NCI-H2081 treated with DMSO at 0.1 percent for 48 hours (cell line): Measurements from ENCODE around the gene FAM241A.
"Not testable (repeated sequence)": the region's sequence is repeated elsewhere in the genome, so short reads cannot be mapped to it uniquely, and the experiment has no call there.

Experiments
- DNase-seq: peaks from one replicate; lab custom pipeline; 2025; lab: John Stamatoyannopoulos, UW

FAM241A gene

DNA sequence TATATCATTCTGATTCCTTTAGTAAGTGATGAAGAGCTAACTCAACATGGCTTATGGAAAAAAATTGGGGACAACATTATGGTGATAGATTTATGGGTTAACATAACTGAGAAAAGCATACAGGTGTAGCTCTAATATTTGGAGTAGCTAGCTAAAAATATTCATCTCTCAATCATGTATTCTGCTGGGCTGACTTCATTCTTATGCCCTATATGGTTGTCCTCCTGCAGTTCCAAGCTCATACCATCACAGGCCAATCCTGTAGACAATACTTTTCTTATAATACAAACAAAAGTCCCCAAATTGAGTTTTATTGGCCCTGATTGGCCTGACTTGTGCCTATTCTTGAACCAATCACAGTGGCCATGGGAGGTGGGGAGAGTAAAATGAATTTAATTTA is 6.7 kb upstream of the FAM241A start:
- DNase-seq: no peak

DNA sequence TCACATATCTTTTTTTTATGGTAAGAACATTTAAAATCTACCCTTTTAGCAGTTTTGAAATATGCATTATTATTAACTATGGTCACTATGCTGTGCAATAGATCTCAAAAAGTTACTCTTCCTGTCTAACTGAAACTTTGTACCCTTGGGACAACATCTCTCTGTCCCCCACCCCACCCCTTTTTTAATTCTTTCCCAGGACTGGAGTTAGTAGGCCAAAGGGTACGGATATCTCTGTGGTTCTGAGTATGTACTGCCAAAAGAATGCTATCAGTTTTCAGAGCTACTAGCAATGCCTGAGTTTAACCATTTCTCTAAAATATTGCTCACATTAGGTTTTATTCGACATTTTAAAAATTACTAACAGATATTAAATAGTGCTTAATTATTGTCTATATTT is 4.7 kb upstream of the FAM241A start:
- DNase-seq: no peak

DNA sequence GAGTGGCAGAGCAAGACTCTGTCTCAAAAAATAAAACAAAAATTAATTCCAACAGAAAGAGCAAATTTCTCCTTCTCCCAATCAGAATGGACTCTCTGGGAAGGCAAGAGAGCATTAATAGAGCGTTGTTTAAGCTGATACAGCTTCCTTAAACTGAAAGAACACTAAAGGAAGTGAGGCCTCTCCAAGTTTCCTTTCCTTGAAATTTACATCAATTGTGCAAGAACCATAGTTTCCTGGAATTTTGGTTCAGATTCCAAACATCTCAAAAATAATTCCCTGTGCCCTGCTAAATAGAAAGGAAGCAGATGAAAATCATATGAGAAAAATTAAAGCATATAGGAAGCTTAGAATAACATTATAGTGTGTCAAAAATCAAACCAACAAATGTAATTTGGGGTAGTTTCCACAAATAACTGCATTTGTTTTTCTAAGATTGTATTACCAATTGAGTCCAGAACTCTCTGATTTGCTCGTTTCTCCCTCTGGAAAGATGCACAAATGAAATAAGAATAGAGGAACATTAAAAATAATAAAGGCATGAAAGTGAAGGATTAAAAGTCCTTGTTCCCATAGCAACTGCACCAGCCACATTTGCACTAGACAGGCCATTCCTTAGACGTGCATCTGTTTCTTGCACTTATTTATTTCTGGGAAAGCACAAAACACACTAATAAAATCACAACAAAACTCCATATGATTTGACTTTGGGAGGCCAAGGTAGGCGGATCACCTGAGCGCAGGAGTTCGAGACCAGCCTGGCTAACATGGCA is 3.7 kb upstream of the FAM241A start:
- DNase-seq: no peak

DNA sequence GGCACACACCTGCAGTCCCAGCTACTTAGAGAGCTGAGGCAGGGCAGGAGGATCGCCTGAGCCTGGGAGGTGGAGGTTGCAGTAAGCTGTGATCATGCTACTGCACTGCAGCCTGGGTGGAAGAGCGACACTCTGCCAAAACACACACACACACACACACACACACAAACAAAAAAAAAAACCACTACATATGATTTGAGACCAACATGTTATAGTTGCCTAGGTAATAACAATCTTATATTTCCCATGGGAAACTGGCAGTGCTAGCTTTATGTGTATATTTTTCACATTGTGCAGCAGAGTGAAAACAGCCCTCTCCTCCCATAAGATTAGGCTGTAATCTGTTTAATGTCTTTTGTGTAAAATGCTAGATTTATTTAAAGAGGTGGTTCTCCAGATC is 3.1 kb upstream of the FAM241A start:
- no peak for DNase-seq

DNA sequence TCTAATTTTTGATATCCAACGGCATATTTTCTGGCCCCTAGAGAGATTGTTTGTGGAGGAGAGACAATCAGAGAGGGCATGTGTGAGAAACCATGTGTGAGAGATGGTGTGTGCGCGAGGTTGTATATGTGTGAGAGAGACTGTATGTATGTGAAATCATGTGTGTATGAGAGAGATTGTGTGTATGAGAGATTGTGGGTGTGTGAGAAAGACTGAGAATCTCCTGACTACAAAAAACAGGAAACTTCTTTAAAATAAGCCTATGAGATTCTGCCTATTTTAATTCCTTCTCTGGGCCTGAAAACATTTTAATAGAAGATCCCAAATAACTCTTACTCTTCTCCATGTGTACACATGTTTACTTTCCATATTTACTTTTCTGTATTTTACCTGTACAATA is 1.5 kb upstream of the FAM241A start:
- DNase-seq: no peak

DNA sequence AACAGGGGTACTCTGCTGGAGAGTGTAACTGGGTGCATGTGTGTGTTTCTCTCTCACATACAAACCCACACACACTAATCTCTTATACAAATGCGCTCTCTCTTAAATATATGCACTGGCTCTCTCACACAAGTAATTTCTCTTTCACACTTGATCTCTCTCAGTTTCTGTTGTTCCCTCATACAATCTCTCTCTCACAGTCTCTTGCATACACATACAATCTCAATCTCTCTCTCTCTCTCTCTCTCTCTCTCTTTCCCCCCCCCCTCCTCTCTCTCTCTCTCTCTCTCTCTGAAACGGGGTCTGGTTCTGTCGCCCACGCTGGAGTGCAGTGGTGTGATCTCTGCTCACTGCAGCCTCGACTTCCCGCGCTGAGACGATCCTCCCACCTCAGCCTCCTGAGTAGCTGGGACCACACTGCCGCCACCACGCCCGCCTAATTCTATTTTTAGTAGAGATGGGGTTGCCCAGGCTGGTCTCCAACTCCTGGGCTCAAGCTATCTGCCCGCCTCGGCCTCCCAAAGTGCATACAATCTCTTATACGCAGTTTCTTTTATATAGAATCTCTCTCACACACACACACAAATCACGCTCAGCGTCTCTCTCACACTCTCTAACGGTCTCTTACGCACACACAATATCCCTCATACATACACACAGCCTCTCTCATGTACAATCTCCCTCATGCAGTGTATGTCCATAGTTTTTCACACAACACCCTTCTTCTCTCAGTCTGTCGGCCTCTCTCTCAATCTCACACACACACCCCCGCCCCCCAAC is 518 bp upstream of the FAM241A start:
- no peak for DNase-seq

DNA sequence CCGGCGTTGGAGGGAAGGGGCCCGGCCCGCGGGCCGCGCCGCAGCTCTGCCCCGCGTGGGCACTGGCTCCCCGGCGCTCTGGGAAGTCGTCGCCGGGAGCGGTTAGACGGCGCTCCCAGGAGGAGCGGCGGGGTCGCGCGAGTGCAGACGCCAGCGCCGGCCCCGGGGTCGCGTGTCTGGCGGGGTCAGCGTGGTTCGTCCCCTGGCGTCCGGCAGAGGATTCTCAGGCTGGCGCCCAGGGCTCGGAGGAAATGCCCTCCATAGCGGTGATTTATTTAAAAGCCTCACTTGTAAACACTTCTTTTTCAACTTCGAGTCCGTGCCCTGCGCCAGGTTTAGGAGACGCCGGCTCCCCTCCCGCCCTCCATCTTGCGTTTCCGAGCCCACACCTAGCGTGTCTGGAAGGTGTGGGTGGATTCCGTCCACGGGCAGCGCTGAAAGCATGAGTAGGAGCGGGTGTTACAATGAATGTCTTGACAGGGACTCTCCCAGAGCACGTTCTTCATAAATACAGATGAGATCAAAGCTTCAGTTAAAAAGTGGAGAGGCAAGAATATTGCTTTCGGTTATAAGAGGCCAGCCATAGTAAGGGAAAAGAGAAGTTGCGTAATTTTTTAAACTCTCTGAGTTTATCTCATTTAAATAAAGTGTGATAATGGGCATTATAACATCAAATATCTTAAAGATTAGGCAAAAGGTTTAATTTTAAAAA is 692 bp downstream of the FAM241A start:
- DNase-seq: no peak

DNA sequence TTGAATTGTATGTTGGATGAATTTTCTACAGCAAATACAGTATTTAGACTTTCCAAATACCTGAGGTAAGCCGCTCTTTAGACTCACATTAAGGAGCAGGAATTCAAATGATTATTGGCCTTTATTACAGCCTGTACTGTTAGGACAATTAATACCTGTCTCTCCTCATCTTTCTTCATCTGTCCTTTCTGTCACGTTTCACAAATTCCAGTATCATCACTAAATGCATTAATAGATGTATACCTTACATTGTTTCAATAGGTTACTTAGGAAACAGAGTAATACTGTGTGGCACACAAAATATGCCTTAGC is 1.2 kb downstream of the FAM241A start:
- no peak for DNase-seq

DNA sequence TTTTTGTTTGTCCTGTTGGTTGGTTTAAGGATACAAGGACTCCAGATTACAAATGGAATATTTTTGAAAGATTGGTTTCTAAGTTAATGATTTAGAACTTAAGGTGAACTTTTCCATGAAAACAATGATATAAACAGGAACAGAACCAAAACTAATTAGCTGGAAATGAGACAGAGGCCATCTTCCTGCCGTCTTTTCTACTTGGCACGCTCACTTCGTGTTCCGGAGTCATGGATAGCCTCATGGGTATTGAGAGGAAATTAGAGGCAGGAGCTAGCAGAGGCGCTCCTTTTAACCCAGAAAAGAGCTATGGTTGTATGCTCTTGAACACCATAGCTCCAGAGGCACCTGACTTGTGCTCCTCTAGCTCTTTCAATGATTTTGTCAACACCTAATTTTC is 2.4 kb downstream of the FAM241A start:
- no peak for DNase-seq

DNA sequence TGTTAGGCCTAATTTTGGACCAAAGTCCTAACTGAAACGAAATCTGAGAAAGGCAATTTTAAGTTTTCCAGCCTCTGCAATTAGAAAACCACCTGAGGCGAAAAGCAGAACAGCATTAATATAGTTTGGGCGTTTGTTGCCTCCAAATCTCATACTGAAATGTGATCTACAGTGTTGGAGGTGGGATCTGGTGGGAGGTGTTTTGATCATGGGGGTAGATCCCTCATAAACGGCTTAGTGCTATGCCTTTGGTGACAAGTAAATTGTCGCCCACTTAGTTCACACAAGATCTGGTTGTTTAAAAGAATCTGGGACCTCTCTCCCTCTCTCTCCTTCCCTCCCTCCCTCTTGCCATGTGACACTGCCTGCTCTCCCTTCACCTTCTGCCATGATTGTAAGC is 5.7 kb downstream of the FAM241A start:
- DNase-seq: no peak

DNA sequence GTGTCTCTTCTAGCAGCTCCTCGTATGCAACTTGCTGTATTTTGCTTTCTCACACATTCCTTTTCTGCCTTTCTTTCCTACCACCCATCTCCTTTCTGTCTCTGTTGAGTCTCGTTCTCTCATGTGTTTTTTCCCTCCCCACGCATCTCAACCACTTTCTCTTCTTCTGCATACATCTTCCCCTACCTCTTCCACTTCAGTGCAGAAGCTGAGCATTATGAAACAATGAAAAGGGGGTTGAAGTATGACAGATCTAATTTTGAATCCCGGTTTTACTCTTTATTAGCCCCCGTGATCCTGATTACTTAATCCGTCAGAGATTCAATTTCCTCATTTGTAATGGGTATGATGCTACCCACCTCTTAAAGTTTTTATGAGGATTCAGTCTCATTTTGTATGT is 7.3 kb downstream of the FAM241A start:
- DNase-seq: no peak

DNA sequence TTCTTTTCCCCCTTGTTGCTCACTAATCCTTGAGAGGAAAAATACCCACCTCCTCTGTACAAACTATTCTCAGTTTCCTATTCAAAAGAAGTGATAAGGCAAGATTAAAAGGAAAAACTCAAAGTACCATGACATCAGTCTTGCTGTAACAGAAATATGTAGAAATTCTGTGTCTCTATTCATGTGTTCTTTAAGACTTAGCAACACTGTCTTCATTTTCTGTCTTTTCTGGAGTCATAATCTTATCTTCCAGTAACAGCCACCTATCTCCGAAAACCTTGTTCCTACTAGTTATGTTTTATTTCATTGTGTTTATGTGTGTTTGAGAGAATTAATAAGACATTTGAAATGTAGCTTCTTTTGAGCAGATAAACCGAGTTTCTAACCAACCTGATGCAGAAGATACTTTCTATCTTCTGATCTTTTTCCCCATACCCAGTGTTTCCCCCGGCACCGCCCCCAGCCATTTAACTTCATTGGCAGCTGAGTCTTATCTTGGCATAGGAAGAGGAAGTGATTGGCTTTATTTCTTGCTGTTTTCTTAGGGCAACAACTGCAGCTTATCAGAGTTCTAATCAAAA is 8.0 kb downstream of the FAM241A start:
- no peak for DNase-seq

DNA sequence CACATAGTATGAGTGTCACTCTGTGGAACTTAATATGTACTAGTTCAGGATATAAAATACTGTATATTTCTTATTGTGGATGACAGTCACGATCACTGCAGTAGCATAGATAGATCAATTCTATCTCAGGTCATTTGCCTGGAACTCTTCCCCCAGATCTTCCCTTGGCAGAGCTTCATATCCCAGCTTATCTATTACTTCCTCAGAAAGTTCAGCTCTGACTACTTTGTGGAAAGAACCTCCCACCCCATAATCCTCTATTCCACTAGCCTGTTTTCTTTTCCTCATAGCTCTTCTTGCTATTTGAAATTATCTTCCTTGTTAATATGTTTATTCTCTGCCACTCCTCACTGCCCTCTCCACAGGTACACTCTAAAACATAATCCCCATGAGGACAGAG is 10.9 kb downstream of the FAM241A start:
- no peak for DNase-seq

DNA sequence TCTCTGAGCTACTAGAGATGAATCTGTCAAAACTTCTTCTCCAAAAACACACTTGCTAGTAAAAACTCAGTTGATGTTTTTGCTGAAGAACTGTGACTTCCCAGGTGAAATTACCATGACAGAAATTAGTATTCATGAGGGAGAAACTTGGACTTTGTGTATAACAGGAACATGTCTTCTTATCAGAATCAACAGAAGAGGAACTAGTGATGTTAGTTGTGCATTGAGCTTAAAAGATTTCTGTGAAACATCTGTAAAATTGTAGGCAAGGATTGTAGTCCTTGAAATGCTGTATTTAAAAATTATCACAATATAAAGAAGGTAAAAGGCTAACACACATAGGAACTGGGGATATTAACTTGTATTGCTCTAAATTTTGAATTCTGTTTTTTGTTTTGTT is 11.3 kb downstream of the FAM241A start:
- no peak for DNase-seq

DNA sequence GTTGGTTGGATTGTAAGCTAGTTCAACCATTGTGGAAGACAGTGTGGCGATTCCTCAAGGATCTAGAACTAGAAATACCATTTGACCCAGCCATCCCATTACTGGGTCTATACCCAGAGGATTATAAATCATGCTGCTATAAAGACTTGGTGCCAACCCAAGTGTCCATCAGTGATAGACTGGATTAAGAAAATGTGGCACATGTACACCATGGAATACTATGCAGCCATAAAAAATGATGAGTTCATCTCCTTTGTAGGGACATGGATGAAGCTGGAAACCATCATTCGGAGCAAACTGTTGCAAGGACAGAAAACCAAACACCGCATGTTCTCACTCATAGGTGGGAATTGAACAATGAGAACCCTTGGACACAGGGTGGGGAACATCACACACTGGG is 18.5 kb downstream of the FAM241A start:
- DNase-seq: not testable (repeated sequence)

DNA sequence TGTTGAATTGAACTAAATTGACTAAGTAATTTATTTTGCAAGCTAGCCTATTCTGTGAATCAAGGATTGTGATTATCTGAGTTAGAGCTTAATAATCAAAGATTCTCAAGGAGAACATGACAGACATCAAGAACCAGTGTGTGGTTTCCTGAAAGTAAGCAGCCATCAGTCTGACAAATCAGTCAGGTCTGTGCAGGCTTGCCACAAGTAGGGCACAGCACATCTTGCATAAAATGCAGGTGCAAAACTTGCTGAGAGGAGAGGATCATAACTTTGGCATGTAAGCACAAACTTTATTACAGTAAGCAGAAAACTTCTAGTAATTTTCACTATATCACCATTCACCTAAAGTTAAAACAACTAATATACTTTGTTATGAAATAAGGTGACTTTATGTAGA is 22.5 kb downstream of the FAM241A start:
- DNase-seq: no peak

DNA sequence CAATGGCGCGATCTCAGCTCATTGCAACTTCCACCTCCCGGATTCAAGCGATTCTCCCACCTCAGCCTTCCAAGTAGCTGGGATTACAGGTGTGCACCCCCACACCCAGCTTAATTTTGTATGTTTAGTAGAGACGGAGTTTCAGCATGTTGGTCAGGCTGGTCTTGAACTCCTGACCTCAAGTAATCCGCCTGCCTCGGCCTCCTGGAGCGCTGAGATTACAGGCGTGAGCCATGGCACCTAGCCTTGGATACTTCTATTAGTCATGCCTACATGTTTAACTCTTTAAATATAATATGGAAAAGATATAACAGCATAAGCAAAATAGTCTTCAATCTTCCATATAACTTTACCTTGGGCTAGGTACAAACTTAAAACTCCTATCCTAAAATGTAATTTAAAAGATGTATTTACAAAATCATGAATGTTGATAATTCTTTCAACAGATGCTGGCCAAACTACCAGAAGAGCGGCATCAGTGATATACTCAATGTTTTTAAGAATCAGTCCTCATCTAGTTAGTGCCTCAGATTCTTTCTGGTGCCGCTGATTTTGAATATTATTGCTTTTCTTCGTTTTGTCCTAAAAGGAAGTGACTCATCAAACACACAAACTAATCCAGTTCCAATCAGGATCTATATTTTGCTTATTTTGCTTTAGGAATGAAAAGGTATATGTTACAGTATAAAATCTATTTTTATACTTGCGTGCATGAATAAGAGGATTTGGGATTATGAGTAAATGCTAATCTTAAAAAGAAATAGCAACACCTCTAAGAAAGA is 23.7 kb downstream of the FAM241A start:
- DNase-seq: no peak

DNA sequence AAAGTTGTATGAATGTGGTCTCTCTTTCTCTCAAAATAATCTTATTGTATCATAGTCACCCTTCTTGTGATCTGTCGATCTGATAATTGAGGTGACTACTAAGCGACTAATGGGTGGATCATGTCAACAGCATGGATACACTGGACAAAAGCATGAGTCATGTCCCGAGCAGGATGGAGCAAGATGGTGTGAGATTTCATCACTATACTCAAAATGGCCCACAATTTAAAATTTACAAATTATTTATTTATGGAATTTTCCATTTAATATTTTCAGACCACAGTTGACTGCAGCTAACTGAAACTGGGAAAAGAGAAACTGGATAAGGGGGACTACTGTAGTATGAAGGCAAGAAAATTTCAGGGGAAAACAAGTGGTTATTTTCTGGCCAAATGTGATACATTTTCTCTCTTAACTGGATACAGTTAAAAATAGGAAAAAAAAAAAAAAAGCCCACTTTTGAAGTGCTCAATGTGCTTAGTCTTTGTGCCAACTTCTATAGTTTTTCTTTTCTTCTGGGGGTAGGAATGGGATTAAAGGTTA is 25.3 kb downstream of the FAM241A start:
- DNase-seq: no peak

DNA sequence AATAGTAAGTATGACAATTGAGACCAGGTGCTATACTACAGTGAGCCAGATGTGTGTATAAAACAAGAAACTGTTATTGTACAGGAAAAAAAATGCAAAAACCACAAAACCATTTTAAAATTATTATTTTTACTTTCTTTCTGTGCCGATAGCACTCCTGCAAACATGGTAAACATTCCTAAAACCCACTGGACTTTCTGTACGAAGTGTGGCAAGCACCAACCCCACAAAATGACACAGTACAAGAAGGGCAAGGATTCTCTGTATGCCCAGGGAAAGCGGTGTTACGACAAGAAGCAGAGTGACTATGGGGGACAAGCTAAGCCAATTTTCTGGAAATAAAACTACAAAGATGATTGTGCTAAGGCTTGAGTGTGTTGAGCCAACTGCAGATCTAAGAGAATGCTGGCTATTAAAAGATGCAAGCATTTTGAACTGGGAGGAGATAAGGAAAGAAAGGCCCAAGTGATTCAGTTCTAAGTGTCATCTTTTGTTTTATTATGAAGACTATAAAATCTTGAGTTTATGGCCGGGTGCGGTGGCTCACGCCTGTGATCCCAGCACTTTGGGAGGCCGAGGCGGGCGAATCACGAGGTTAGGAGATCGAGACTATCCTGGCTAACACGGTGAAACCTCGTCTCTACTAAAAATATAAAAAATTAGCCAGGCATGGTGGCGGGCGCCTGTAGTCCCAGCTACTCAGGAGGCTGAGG is 26.0 kb downstream of the FAM241A start:
- not testable (repeated sequence) for DNase-seq

DNA sequence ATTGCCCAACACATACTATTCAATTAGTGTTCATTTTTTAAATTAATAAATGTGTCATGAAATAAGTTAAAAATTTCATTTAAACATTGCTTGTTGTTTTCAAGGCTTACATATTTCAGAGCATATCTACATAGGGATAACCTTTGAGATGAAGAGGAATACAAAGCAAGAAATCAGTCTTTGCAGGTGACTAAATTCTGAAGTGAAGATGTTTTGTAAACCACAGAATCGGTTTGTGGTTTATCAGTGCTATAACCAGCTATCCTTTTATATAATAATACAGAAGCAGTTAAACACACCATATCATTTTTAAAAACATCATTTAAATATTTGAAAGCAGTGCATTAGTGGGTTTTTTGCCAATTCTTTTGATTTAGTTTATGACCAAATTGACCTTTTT is 26.9 kb downstream of the FAM241A start:
- no peak for DNase-seq
